Neuronal stem cell (in vitro differentiated cells): ENCODE measurements around the gene EPAS1.

ENCODE experiments used
- DNase-seq: peaks from one replicate; pipeline ENCODE4 v3.0.0-alpha.2; 2013; ENCODE audit warnings: low spot score
- H2AFZ ChIP-seq: one replicate; pipeline ENCODE4 v1.6.1; 2013; ENCODE audit warnings: mild to moderate bottlenecking, low read length, inconsistent platforms
- H2AK5ac ChIP-seq: 2 replicates; pipeline ENCODE4 v1.6.1; 2013; ENCODE audit warnings: low read depth, mild to moderate bottlenecking, inconsistent platforms, low read length, moderate library complexity, mixed read lengths
- H2BK120ac ChIP-seq: 2 replicates; pipeline ENCODE4 v1.6.1; 2013; ENCODE audit warnings: low read depth, mild to moderate bottlenecking, inconsistent platforms, low read length, moderate library complexity, mixed read lengths
- H2BK12ac ChIP-seq: one replicate; pipeline ENCODE4 v1.6.1; 2013; ENCODE audit warnings: low read length, inconsistent platforms
- H2BK15ac ChIP-seq: 2 replicates; pipeline ENCODE4 v1.6.1; 2013; ENCODE audit warnings: mild to moderate bottlenecking, low read length, inconsistent platforms, mixed read lengths
- H2BK5ac ChIP-seq: one replicate; pipeline ENCODE4 v1.6.1; 2013; ENCODE audit warnings: inconsistent platforms, mild to moderate bottlenecking, low read length, moderate library complexity
- H3K14ac ChIP-seq: one replicate; pipeline ENCODE4 v1.6.1; 2013; ENCODE audit warnings: low read length, inconsistent platforms
- H3K18ac ChIP-seq: 2 replicates; pipeline ENCODE4 v1.6.1; 2013; ENCODE audit warnings: low read length, inconsistent platforms
- H3K23ac ChIP-seq: 2 replicates; pipeline ENCODE4 v1.6.1; 2013; ENCODE audit warnings: low read depth, mild to moderate bottlenecking, mixed read lengths, low read length, inconsistent platforms; ENCODE audit not compliant: poor library complexity
- H3K27ac ChIP-seq: replicated peaks from 3 replicates; pipeline ENCODE4 v1.5.1; 2013; ENCODE audit warnings: low read length, inconsistent platforms
- H3K27me3 ChIP-seq, 3 experiments: 2 replicates each; pipeline ENCODE4 v1.6.1; 2013; ENCODE audit warnings: low read length in 3 of 3, mild to moderate bottlenecking in 2 of 3, inconsistent platforms in 1 of 3, low read depth in 1 of 3, mixed read lengths in 1 of 3, moderate library complexity in 1 of 3; ENCODE audit not compliant: control insufficient read depth in 3 of 3, insufficient read depth in 3 of 3
- H3K36me3 ChIP-seq, 2 donors: replicated peaks in 1 of 2; 2 replicates each; pipeline ENCODE4 v1.6.1; 2013; ENCODE audit warnings: low read length in 2 of 2; ENCODE audit not compliant: control insufficient read depth in 2 of 2, insufficient read depth in 2 of 2
- H3K4ac ChIP-seq: 2 replicates; pipeline ENCODE4 v1.6.1; 2013; ENCODE audit warnings: inconsistent platforms, mild to moderate bottlenecking, low read length, moderate library complexity
- H3K4me1 ChIP-seq, 2 donors: 1 replicate in 1 of 2; 2 replicates in 1 of 2; pipeline ENCODE4 v1.6.1; 2013; ENCODE audit warnings: low read length in 2 of 2, low read depth in 1 of 2; ENCODE audit not compliant: control insufficient read depth in 2 of 2, insufficient read depth in 1 of 2
- H3K4me2 ChIP-seq: one replicate; pipeline ENCODE4 v1.6.1; 2013; ENCODE audit warnings: mild to moderate bottlenecking, low read length, inconsistent platforms; ENCODE audit not compliant: insufficient read depth, poor library complexity, severe bottlenecking
- H3K4me3 ChIP-seq, 2 donors: 2 replicates each; pipeline ENCODE4 v1.5.1; 2013; ENCODE audit warnings: low read length in 2 of 2, mild to moderate bottlenecking in 2 of 2, inconsistent platforms in 1 of 2, moderate library complexity in 1 of 2
- H3K79me1 ChIP-seq: one replicate; pipeline ENCODE4 v1.6.1; 2013; ENCODE audit warnings: low read depth, mild to moderate bottlenecking, inconsistent platforms, low read length, moderate library complexity
- H3K9ac ChIP-seq: one replicate; pipeline ENCODE4 v1.6.1; 2013; ENCODE audit warnings: mild to moderate bottlenecking, low read depth, low read length, inconsistent platforms; ENCODE audit not compliant: poor library complexity
- H3K9me3 ChIP-seq, 2 donors: replicated peaks in 1 of 2; 2 replicates each; pipeline versions ENCODE3 to v1.6.1; 2013; ENCODE audit warnings: low read length in 2 of 2, mild to moderate bottlenecking in 2 of 2, inconsistent platforms in 1 of 2, low read depth in 1 of 2, mixed read lengths in 1 of 2, moderate library complexity in 1 of 2; ENCODE audit not compliant: control insufficient read depth in 2 of 2, insufficient read depth in 1 of 2
- H4K8ac ChIP-seq: one replicate; pipeline ENCODE4 v1.6.1; 2013; ENCODE audit warnings: low read depth, mild to moderate bottlenecking, inconsistent platforms, low read length, moderate library complexity
- H4K91ac ChIP-seq: one replicate; pipeline ENCODE4 v1.6.1; 2013; ENCODE audit warnings: low read length, low read depth, mild to moderate bottlenecking, inconsistent platforms; ENCODE audit not compliant: poor library complexity
- WGBS, 2 donors: extraction: QIAGEN DNeasy Blood & Tissue Kit; methylation state at CpG; one replicate each; pipeline ENCODE4 v1.1.7; 2013; ENCODE audit warnings: missing lambda C conversion rate in 2 of 2, mixed read lengths in 1 of 2; ENCODE audit not compliant: insufficient read length in 2 of 2, insufficient replicate concordance in 1 of 2; ENCODE audit errors: extremely low coverage in 2 of 2; 5-methylcytosine and 5-hydroxymethylcytosine counted together

EPAS1 gene

GRCh38 chr2:46268196-46268595, 29.0 kb upstream of the EPAS1 start:
- Histone ChIP-seq H3K14ac (no peak overlapping the region), H2BK12ac (no peak overlapping the region), H2BK5ac (no peak overlapping the region), H3K27me3 (peaks cover 0 to 7% (median 0%) of the 10 kb centered on the region in 3 experiments), H3K18ac (no peak overlapping the region), H4K91ac (no peak overlapping the region), H4K8ac (no peak overlapping the region), H3K4me2 (no peak overlapping the region), H2AK5ac (no peak overlapping the region), H3K4ac (no peak overlapping the region), H3K4me3 (no peak overlapping the region), H3K4me1 (no peaks in the 10 kb centered on the region), H3K9ac (no peak overlapping the region), H2BK120ac (no peak overlapping the region), H3K23ac (no peak overlapping the region), H3K27ac (no peak overlapping the region), H3K9me3 (no peaks in the 10 kb centered on the region), H3K36me3 (no peaks in the 10 kb centered on the region), H2BK15ac (no peak overlapping the region), H2AFZ (no peak overlapping the region), H3K79me1 (no peaks in the 10 kb centered on the region)
- no CpG with 5 or more reads among the region's 2 CpGs for WGBS, 2 donors
- no peak for DNase-seq

- H3K18ac ChIP-seq: no peak overlapping the region
- no peak overlapping the region for H3K14ac ChIP-seq
- H2BK12ac ChIP-seq: no peak overlapping the region
- no peaks in the 10 kb centered on the region for H3K36me3 ChIP-seq
- no peak overlapping the region for H3K4me2 ChIP-seq
- no CpG with 5 or more reads among the region's 4 CpGs for WGBS, 2 donors
- no peak overlapping the region for H2BK15ac ChIP-seq
- H3K9ac ChIP-seq: no peak overlapping the region
- H3K9me3 ChIP-seq: no peaks in the 10 kb centered on the region
- H4K91ac ChIP-seq: no peak overlapping the region
- H3K4ac ChIP-seq: no peak overlapping the region
- no peak overlapping the region for H3K27ac ChIP-seq
- no peak for DNase-seq
- no peak overlapping the region for H3K23ac ChIP-seq
- no peak overlapping the region for H2BK5ac ChIP-seq
- no peak overlapping the region for H3K4me3 ChIP-seq
- no peaks in the 10 kb centered on the region for H3K79me1 ChIP-seq
- H4K8ac ChIP-seq: no peak overlapping the region
- no peaks in the 10 kb centered on the region for H3K4me1 ChIP-seq
- peaks cover 0 to 7% (median 0%) of the 10 kb centered on the region in 3 experiments for H3K27me3 ChIP-seq
- no peak overlapping the region for H2AK5ac ChIP-seq
- H2AFZ ChIP-seq: no peak overlapping the region
- no peak overlapping the region for H2BK120ac ChIP-seq
Measured at GRCh38 chr2:46269001-46269400, 28.2 kb upstream of the EPAS1 start.

GRCh38 chr2:46269544-46270273, 27.5 kb upstream of the EPAS1 start:
- Histone ChIP-seq H4K91ac (no peak overlapping the region), H3K9ac (no peak overlapping the region), H2BK120ac (no peak overlapping the region), H3K27ac (no peak overlapping the region), H2AFZ (no peak overlapping the region), H2BK12ac (no peak overlapping the region), H2BK5ac (no peak overlapping the region), H3K27me3 (peaks cover 0 to 7% (median 0%) of the 10 kb centered on the region in 3 experiments), H3K14ac (no peak overlapping the region), H2AK5ac (no peak overlapping the region), H3K18ac (no peak overlapping the region), H3K9me3 (no peaks in the 10 kb centered on the region), H3K4ac (no peak overlapping the region), H2BK15ac (no peak overlapping the region), H3K79me1 (no peaks in the 10 kb centered on the region), H3K36me3 (no peaks in the 10 kb centered on the region), H3K4me3 (no peak overlapping the region), H3K23ac (no peak overlapping the region), H3K4me1 (no peaks in the 10 kb centered on the region), H3K4me2 (no peak overlapping the region), H4K8ac (no peak overlapping the region)
- no CpG with 5 or more reads among the region's 11 CpGs for WGBS, 2 donors
- DNase-seq: no peak

- Histone ChIP-seq H2BK15ac (no peak overlapping the region), H2BK120ac (no peak overlapping the region), H3K27ac (no peak overlapping the region), H3K4me2 (no peak overlapping the region), H3K18ac (no peak overlapping the region), H4K8ac (no peak overlapping the region), H3K23ac (no peak overlapping the region), H2BK5ac (no peak overlapping the region), H3K4me3 (no peak overlapping the region), H3K9me3 (no peaks in the 10 kb centered on the region), H3K36me3 (no peaks in the 10 kb centered on the region), H2AK5ac (no peak overlapping the region), H3K4me1 (no peaks in the 10 kb centered on the region), H3K4ac (no peak overlapping the region), H3K79me1 (no peaks in the 10 kb centered on the region), H2BK12ac (no peak overlapping the region), H3K9ac (no peak overlapping the region), H3K14ac (no peak overlapping the region), H3K27me3 (peaks cover 0 to 7% (median 0%) of the 10 kb centered on the region in 3 experiments), H2AFZ (no peak overlapping the region), H4K91ac (no peak overlapping the region)
- DNase-seq: no peak
- WGBS, 2 donors: no CpG with 5 or more reads among the region's 2 CpGs
Measured at GRCh38 chr2:46270384-46270783, 26.8 kb upstream of the EPAS1 start.
